HEK293 (cell line): ENCODE data around the gene IZUMO4.

Source experiments
- CTCF ChIA-PET: fragments of 350-600 bp; formaldehyde crosslinking; extraction: SDS; loops from one replicate; lab custom pipeline; 2021; ENCODE audit warnings: antibody characterized with exemption; lab: Yijun Ruan, JAX
- POLR2A ChIA-PET: fragments of 300-600 bp; formaldehyde crosslinking; extraction: SDS; loops from one replicate; lab custom pipeline; 2020; ENCODE audit warnings: antibody characterized with exemption, inconsistent platforms; lab: Yijun Ruan, JAX
- H3K27ac ChIP-seq: fragments of 200-500 bp; sonication (Bioruptor generic); 2 replicates; pipeline ENCODE4 v1.5.1; 2014; ENCODE audit warnings: low read depth, low read length, control low read depth, inconsistent platforms; ENCODE audit errors: extremely low read depth
- H3K36me3 ChIP-seq, 2 experiments: fragments of 200-500 bp in 1 of 2; sonication (Bioruptor generic) in 1 of 2; 1 replicate in 1 of 2; 2 replicates in 1 of 2; pipeline ENCODE4 v1.5.1; 2014 to 2017; ENCODE audit warnings: inconsistent platforms in 2 of 2, low read length in 2 of 2; ENCODE audit not compliant: control insufficient read depth in 2 of 2, insufficient read depth in 1 of 2
- H3K4me1 ChIP-seq: fragments of 200-500 bp; sonication (Bioruptor generic); 2 replicates; pipeline ENCODE4 v1.5.1; 2014; ENCODE audit warnings: mild to moderate bottlenecking, low read length, inconsistent platforms; ENCODE audit not compliant: control insufficient read depth, insufficient read depth
- H3K4me3 ChIP-seq: 2 replicates; pipeline ENCODE4 v1.5.1; 2011; ENCODE audit warnings: low read depth, mild to moderate bottlenecking, control low read depth, low read length, moderate library complexity
- H3K9me3 ChIP-seq: fragments of 200-500 bp; sonication (Bioruptor generic); 2 replicates; pipeline ENCODE4 v1.5.1; 2014; ENCODE audit warnings: low read depth, low read length, inconsistent platforms; ENCODE audit not compliant: control insufficient read depth, insufficient read depth
- PRDM4 ChIP-seq: fragments of 450-650 bp; formaldehyde crosslinking; IDR thresholded peaks from 2 replicates; pipeline ENCODE4 v1.5.1; 2017; ENCODE audit warnings: missing biosample characterization, missing genetic modification characterization
- SCRT2 ChIP-seq: fragments of 450-650 bp; formaldehyde crosslinking; IDR thresholded peaks from 2 replicates; pipeline ENCODE4 v1.5.1; 2016; ENCODE audit warnings: missing biosample characterization, missing genetic modification characterization
- ZBTB26 ChIP-seq: fragments of 450-650 bp; formaldehyde crosslinking; optimal IDR thresholded peaks from 2 replicates; pipeline ENCODE3; 2016; ENCODE audit warnings: missing biosample characterization, mild to moderate bottlenecking, missing genetic modification characterization
- ZNF114 ChIP-seq: fragments of 450-650 bp; formaldehyde crosslinking; IDR thresholded peaks from 2 replicates; pipeline ENCODE4 v1.5.0; 2017; ENCODE audit warnings: missing biosample characterization, missing genetic modification characterization
- ZNF155 ChIP-seq: fragments of 450-650 bp; formaldehyde crosslinking; IDR thresholded peaks from 2 replicates; pipeline ENCODE4 v1.5.1; 2016; ENCODE audit warnings: missing biosample characterization, missing genetic modification characterization
- ZNF157 ChIP-seq: fragments of 450-650 bp; formaldehyde crosslinking; IDR thresholded peaks from 2 replicates; pipeline ENCODE4 v1.5.1; 2016; ENCODE audit warnings: missing biosample characterization, missing genetic modification characterization
- ZNF169 ChIP-seq: fragments of 450-650 bp; formaldehyde crosslinking; IDR thresholded peaks from 2 replicates; pipeline ENCODE4 v1.5.1; 2016; ENCODE audit warnings: missing biosample characterization, missing genetic modification characterization
- ZNF24 ChIP-seq: fragments of 450-650 bp; formaldehyde crosslinking; IDR thresholded peaks from 2 replicates; pipeline ENCODE4 v1.5.1; 2016; ENCODE audit warnings: missing biosample characterization, missing genetic modification characterization
- ZNF274 ChIP-seq, 2 experiments: fragments of 200-500 bp in 1 of 2; fragments of 450-650 bp in 1 of 2; sonication (Bioruptor generic) in 1 of 2; formaldehyde crosslinking in 1 of 2; IDR thresholded peaks; 2 replicates each; pipeline versions ENCODE4 v1.5.1 to v1.6.1; 2014 to 2016; ENCODE audit warnings: borderline replicate concordance in 1 of 2, inconsistent platforms in 1 of 2, low read length in 1 of 2, missing biosample characterization in 1 of 2, missing genetic modification characterization in 1 of 2
- ZNF510 ChIP-seq: fragments of 450-650 bp; formaldehyde crosslinking; IDR thresholded peaks from 2 replicates; pipeline ENCODE4 v1.5.1; 2018; ENCODE audit warnings: mild to moderate bottlenecking, missing genetic modification characterization, missing biosample characterization; ENCODE audit not compliant: insufficient replicate concordance
- ZNF654 ChIP-seq: fragments of 450-650 bp; formaldehyde crosslinking; IDR thresholded peaks from 2 replicates; pipeline ENCODE4 v1.5.1; 2016; ENCODE audit warnings: low read depth, missing biosample characterization, missing genetic modification characterization
- ZNF658 ChIP-seq: fragments of 450-650 bp; formaldehyde crosslinking; IDR thresholded peaks from 2 replicates; pipeline ENCODE4; 2016; ENCODE audit warnings: missing biosample characterization, missing genetic modification characterization
- ZNF677 ChIP-seq: fragments of 450-650 bp; IDR thresholded peaks from 2 replicates; pipeline ENCODE4 v1.5.0; 2018; ENCODE audit warnings: missing biosample characterization, mild to moderate bottlenecking, missing genetic modification characterization, moderate library complexity
- ZSCAN4 ChIP-seq: fragments of 450-650 bp; formaldehyde crosslinking; IDR thresholded peaks from 2 replicates; pipeline ENCODE4 v1.5.1; 2017; ENCODE audit warnings: missing biosample characterization, missing genetic modification characterization

Gene IZUMO4

GRCh38 chr19:2100719-2101061, 4.0 kb downstream of the IZUMO4 start (continued):
- TF ChIP-seq PRDM4 (tag by site-specific recombination) (no peak), ZNF274 (IDR thresholded peaks at IDR 0.05; ENCODE audit: low read length) (no peak), ZNF274 (tag by site-specific recombination; IDR thresholded peaks at IDR 0.05; ENCODE audit: borderline replicate concordance) (no peak)

GRCh38 chr19:2101417-2102335, 5.0 kb downstream of the IZUMO4 start:
- peaks cover 24 to 72% of the 10 kb centered on the region in 2 experiments for H3K36me3 ChIP-seq
- TF ChIP-seq ZNF155 (no peak), ZBTB26 (tag by site-specific recombination) (peak; percentile 13)
- ChIA-PET POLR2A (no interaction called here), CTCF (no interaction called here)
- H3K27ac ChIP-seq: no peak overlapping the region
- H3K4me3 ChIP-seq: no peak overlapping the region
- H3K4me1 ChIP-seq: peaks cover 7% of the 10 kb centered on the region; the same call in 1 of the 2 replicates
- H3K9me3 ChIP-seq: no peaks in the 10 kb centered on the region

GRCh38 chr19:2103045-2103707, 6.5 kb downstream of the IZUMO4 start:
- ChIA-PET POLR2A (no interaction called here), CTCF (interaction anchor here (0.5 kb wide), 1 partner anchor 11 kb away, joined by 5 read pairs; no protein-coding TSS in a partner anchor)
- H3K4me1 ChIP-seq: no peaks in the 10 kb centered on the region
- no peaks in the 10 kb centered on the region for H3K9me3 ChIP-seq
- H3K36me3 ChIP-seq: peaks cover 29 to 86% of the 10 kb centered on the region in 2 experiments
- no peak overlapping the region for H3K4me3 ChIP-seq
- H3K27ac ChIP-seq: no peak overlapping the region; the same call in 1 of the 2 replicates
- TF ChIP-seq ZNF24 (tag by site-specific recombination): no peak
- no peak for TF ChIP-seq ZNF114
- no peak for TF ChIP-seq ZNF510
- no peak for TF ChIP-seq ZNF169 (tag by site-specific recombination)
- no peak for TF ChIP-seq ZNF157 (tag by site-specific recombination)
- no peak for TF ChIP-seq SCRT2 (tag by site-specific recombination)
- no peak for TF ChIP-seq ZNF654 (tag by site-specific recombination)
- no peak for TF ChIP-seq ZNF658 (tag by site-specific recombination)
- no peak for TF ChIP-seq ZSCAN4 (tag by site-specific recombination)
- TF ChIP-seq ZNF677: no peak
